ENCODE measurements around the gene AEN.

- no peak for TF ChIP-seq CTCF (IDR thresholded peaks at IDR 0.05)
- TF ChIP-seq POLR2A (IDR thresholded peaks at IDR 0.05) = no peak
Observed at GRCh38 chr15:88630798-88631463, 9.8 kb downstream of the AEN start.

Data from lower leg skin (tissue), 3 donors.